Loucy (cell line): ENCODE results near the gene CDHR1.

Experiments
- H2AFZ ChIP-seq: fragments of 200-600 bp; sonication (generic); 2 replicates; pipeline ENCODE4 v1.6.0; 2016; ENCODE audit warnings: antibody characterized with exemption, mild to moderate bottlenecking, low read length, moderate library complexity
- H3F3A ChIP-seq: fragments of 200-600 bp; 2 replicates; pipeline ENCODE4 v1.6.0; 2016; ENCODE audit warnings: antibody characterized with exemption, low read depth, mild to moderate bottlenecking
- H3K27me3 ChIP-seq: fragments of 200-600 bp; sonication (generic); 2 replicates; pipeline ENCODE4 v1.6.1; 2014; ENCODE audit warnings: low read length, mild to moderate bottlenecking; ENCODE audit not compliant: insufficient read depth, poor library complexity, severe bottlenecking
- H3K36me3 ChIP-seq: fragments of 200-600 bp; sonication (generic); 2 replicates; pipeline ENCODE4 v1.6.1; 2016; ENCODE audit warnings: low read length; ENCODE audit not compliant: insufficient read depth
- H3K4me1 ChIP-seq: fragments of 200-600 bp; sonication (generic); 2 replicates; pipeline ENCODE4 v1.5.1; 2014; ENCODE audit warnings: low read length, mild to moderate bottlenecking; ENCODE audit not compliant: insufficient read depth, poor library complexity, severe bottlenecking
- H3K4me2 ChIP-seq: fragments of 200-600 bp; sonication (generic); 2 replicates; pipeline ENCODE4 v1.6.0; 2014; ENCODE audit warnings: antibody characterized with exemption, low read length, low read depth, mild to moderate bottlenecking; ENCODE audit not compliant: poor library complexity, severe bottlenecking
- H3K4me3 ChIP-seq: fragments of 200-600 bp; sonication (generic); 2 replicates; pipeline ENCODE4 v1.5.1; 2014; ENCODE audit warnings: low read length, mild to moderate bottlenecking, mixed read lengths; ENCODE audit not compliant: poor library complexity, severe bottlenecking
- H3K79me2 ChIP-seq: fragments of 200-600 bp; sonication (generic); 2 replicates; pipeline ENCODE4 v1.6.1; 2014; ENCODE audit warnings: low read length; ENCODE audit not compliant: insufficient read depth
- H3K9ac ChIP-seq: fragments of 200-600 bp; sonication (generic); 2 replicates; pipeline ENCODE4 v1.6.0; 2014; ENCODE audit warnings: mild to moderate bottlenecking, low read depth, low read length, moderate library complexity; ENCODE audit not compliant: poor library complexity, severe bottlenecking
- H3K9me2 ChIP-seq: fragments of 200-600 bp; sonication (generic); replicated peaks from 2 replicates; pipeline ENCODE4 v1.6.1; 2016; ENCODE audit warnings: low read depth, low read length, mixed read lengths
- H3K9me3 ChIP-seq: fragments of 200-600 bp; sonication (generic); 2 replicates; pipeline ENCODE4 v1.6.1; 2014; ENCODE audit warnings: mild to moderate bottlenecking, antibody characterized with exemption, low read length, low read depth; ENCODE audit not compliant: insufficient read depth
- H4K20me1 ChIP-seq: fragments of 200-600 bp; sonication (generic); 2 replicates; pipeline ENCODE4 v1.6.0; 2014; ENCODE audit warnings: antibody characterized with exemption, low read length, mild to moderate bottlenecking; ENCODE audit not compliant: insufficient read depth, poor library complexity, severe bottlenecking
- CTCF ChIP-seq: fragments of 200-600 bp; sonication (generic); conservative IDR thresholded peaks from 2 replicates; pipeline ENCODE4 v1.5.1; 2014; ENCODE audit warnings: mild to moderate bottlenecking, antibody characterized with exemption, low read length
- EZH2phosphoT487 ChIP-seq: fragments of 200-600 bp; IDR thresholded peaks from 2 replicates; pipeline ENCODE4 v1.6.1; 2018; ENCODE audit warnings: antibody characterized with exemption, mild to moderate bottlenecking, moderate library complexity, borderline replicate concordance

The CDHR1 gene

GRCh38 chr10:84176351-84176750 lies 18.0 kb upstream of the CDHR1 start:
- Histone ChIP-seq H3K27me3 (no peaks in the 10 kb centered on the region), H3K9me2 (no peaks in the 10 kb centered on the region), H3K9me3 (no peaks in the 10 kb centered on the region), H3K4me1 (peaks cover 3% of the 10 kb centered on the region), H3K79me2 (no peaks in the 10 kb centered on the region), H2AFZ (no peak overlapping the region), H3F3A (no peaks in the 10 kb centered on the region), H4K20me1 (no peaks in the 10 kb centered on the region), H3K4me3 (no peak overlapping the region), H3K4me2 (no peak overlapping the region), H3K36me3 (no peaks in the 10 kb centered on the region), H3K9ac (no peak overlapping the region)
- no peak for TF ChIP-seq EZH2phosphoT487
- TF ChIP-seq CTCF: no peak

- Histone ChIP-seq H3F3A (no peaks in the 10 kb centered on the region), H3K9me2 (no peaks in the 10 kb centered on the region), H3K27me3 (no peaks in the 10 kb centered on the region), H2AFZ (no peak overlapping the region), H3K79me2 (no peaks in the 10 kb centered on the region), H3K9me3 (no peaks in the 10 kb centered on the region), H3K4me1 (peaks cover 3% of the 10 kb centered on the region), H3K4me3 (no peak overlapping the region), H4K20me1 (no peaks in the 10 kb centered on the region), H3K9ac (no peak overlapping the region), H3K4me2 (no peak overlapping the region), H3K36me3 (no peaks in the 10 kb centered on the region)
- TF ChIP-seq EZH2phosphoT487 (no peak), CTCF (no peak)
Observed at GRCh38 chr10:84176836-84177474, 17.4 kb upstream of the CDHR1 start.

- H3K27me3 ChIP-seq: no peaks in the 10 kb centered on the region
- H3K79me2 ChIP-seq: no peaks in the 10 kb centered on the region
- H3K36me3 ChIP-seq: no peaks in the 10 kb centered on the region
- H3K9ac ChIP-seq: no peak overlapping the region
- H3K4me3 ChIP-seq: no peak overlapping the region
- no peak overlapping the region for H2AFZ ChIP-seq
- no peaks in the 10 kb centered on the region for H3K9me3 ChIP-seq
- H3K4me1 ChIP-seq: peaks cover 3% of the 10 kb centered on the region
- no peaks in the 10 kb centered on the region for H3F3A ChIP-seq
- TF ChIP-seq CTCF: no peak
- no peak for TF ChIP-seq EZH2phosphoT487
- no peaks in the 10 kb centered on the region for H4K20me1 ChIP-seq
- H3K4me2 ChIP-seq: peak overlapping the region; percentile 0
- H3K9me2 ChIP-seq: no peaks in the 10 kb centered on the region
Observed at GRCh38 chr10:84177541-84178141, 16.7 kb upstream of the CDHR1 start.
